ENCODE results near the gene PIGZ.

PIGZ gene

DNA sequence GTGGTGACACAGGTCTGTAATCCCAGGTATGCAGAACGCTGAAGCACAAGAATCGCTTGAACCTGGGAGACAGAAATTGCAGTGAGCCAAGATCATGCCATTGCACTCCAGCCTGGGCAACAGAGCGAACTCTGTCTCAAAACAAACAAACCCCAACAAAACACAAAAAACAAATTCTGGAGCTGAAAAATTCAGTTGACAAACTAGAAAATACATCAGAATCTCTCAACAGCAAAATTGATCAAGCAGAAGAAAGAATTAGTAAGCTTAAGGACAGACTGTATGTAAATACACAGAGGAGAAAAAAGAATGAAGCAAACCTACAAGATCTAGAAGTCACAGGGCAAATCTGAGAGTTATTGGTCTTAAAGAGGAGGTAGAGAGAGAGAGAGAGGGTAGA lies 51.6 kb downstream of the PIGZ start:
- no peak for TF ChIP-seq EZH2phosphoT487 (IDR thresholded peaks at IDR 0.05; ENCODE audit: low read depth)
- Histone ChIP-seq H3K4me1 (ENCODE audit: low read length) (peaks cover 11% of the 10 kb centered on the region), H3K9me3 (ENCODE audit: insufficient read depth, low read length) (no peaks in the 10 kb centered on the region; the same call in 1 of the 2 replicates), H2AFZ (ENCODE audit: low read depth, low read length) (no peak overlapping the region), H3K4me2 (ENCODE audit: low read length) (no peak overlapping the region), H3K4me3 (ENCODE audit: low read length) (no peak overlapping the region), H3K79me2 (ENCODE audit: low read length) (no peaks in the 10 kb centered on the region), H3K36me3 (replicated peaks; ENCODE audit: low read depth, low read length) (peaks cover 26% of the 10 kb centered on the region), H4K20me1 (ENCODE audit: insufficient read depth, low read length) (no peaks in the 10 kb centered on the region), H3K27me3 (ENCODE audit: low read depth, low read length) (no peaks in the 10 kb centered on the region), H3K27ac (ENCODE audit: low read length) (no peak overlapping the region), H3K9ac (ENCODE audit: low read length) (no peak overlapping the region)

GRCh38 chr3:196916221-196916620 lies 52.4 kb downstream of the PIGZ start:
- Histone ChIP-seq H3K79me2 (ENCODE audit: low read length) (no peaks in the 10 kb centered on the region), H3K27ac (ENCODE audit: low read length) (no peak overlapping the region), H3K27me3 (ENCODE audit: low read depth, low read length) (no peaks in the 10 kb centered on the region), H3K4me3 (ENCODE audit: low read length) (no peak overlapping the region), H2AFZ (ENCODE audit: low read depth, low read length) (no peak overlapping the region), H4K20me1 (ENCODE audit: insufficient read depth, low read length) (no peaks in the 10 kb centered on the region), H3K9ac (ENCODE audit: low read length) (no peak overlapping the region), H3K36me3 (replicated peaks; ENCODE audit: low read depth, low read length) (peaks cover 26% of the 10 kb centered on the region), H3K4me1 (ENCODE audit: low read length) (peaks cover 11% of the 10 kb centered on the region), H3K4me2 (ENCODE audit: low read length) (no peak overlapping the region), H3K9me3 (ENCODE audit: insufficient read depth, low read length) (no peaks in the 10 kb centered on the region; the same call in 1 of the 2 replicates)
- TF ChIP-seq EZH2phosphoT487 (IDR thresholded peaks at IDR 0.05; ENCODE audit: low read depth), result no peak
- TF ChIP-seq, protein P1, sequence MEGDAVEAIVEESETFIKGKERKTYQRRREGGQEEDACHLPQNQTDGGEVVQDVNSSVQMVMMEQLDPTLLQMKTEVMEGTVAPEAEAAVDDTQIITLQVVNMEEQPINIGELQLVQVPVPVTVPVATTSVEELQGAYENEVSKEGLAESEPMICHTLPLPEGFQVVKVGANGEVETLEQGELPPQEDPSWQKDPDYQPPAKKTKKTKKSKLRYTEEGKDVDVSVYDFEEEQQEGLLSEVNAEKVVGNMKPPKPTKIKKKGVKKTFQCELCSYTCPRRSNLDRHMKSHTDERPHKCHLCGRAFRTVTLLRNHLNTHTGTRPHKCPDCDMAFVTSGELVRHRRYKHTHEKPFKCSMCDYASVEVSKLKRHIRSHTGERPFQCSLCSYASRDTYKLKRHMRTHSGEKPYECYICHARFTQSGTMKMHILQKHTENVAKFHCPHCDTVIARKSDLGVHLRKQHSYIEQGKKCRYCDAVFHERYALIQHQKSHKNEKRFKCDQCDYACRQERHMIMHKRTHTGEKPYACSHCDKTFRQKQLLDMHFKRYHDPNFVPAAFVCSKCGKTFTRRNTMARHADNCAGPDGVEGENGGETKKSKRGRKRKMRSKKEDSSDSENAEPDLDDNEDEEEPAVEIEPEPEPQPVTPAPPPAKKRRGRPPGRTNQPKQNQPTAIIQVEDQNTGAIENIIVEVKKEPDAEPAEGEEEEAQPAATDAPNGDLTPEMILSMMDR (IDR thresholded peaks at IDR 0.05; ENCODE audit: low read depth, low read length), result no peak

- H3K4me1 ChIP-seq (ENCODE audit: low read length), result peaks cover 3% of the 10 kb centered on the region
- no peaks in the 10 kb centered on the region; the same call in 1 of the 2 replicates for H3K9me3 ChIP-seq (ENCODE audit: insufficient read depth, low read length)
- no peak overlapping the region for H3K4me3 ChIP-seq (ENCODE audit: low read length)
- H4K20me1 ChIP-seq (ENCODE audit: insufficient read depth, low read length), result no peaks in the 10 kb centered on the region
- H3K4me2 ChIP-seq (ENCODE audit: low read length), result no peak overlapping the region
- H3K27me3 ChIP-seq (ENCODE audit: low read depth, low read length), result no peaks in the 10 kb centered on the region
- H3K9ac ChIP-seq (ENCODE audit: low read length), result no peak overlapping the region
- TF ChIP-seq, protein P1 (IDR thresholded peaks at IDR 0.05; ENCODE audit: low read depth, low read length), result no peak
- TF ChIP-seq EZH2phosphoT487 (IDR thresholded peaks at IDR 0.05; ENCODE audit: low read depth), result no peak
- H3K79me2 ChIP-seq (ENCODE audit: low read length), result no peaks in the 10 kb centered on the region
- H3K27ac ChIP-seq (ENCODE audit: low read length), result no peak overlapping the region
- peaks cover 26% of the 10 kb centered on the region for H3K36me3 ChIP-seq (replicated peaks; ENCODE audit: low read depth, low read length)
- no peak overlapping the region for H2AFZ ChIP-seq (ENCODE audit: low read depth, low read length)
Observed at GRCh38 chr3:196915375-196915774, 53.3 kb downstream of the PIGZ start.

- Histone ChIP-seq H3K4me2 (ENCODE audit: low read length) (no peak overlapping the region), H3K27ac (ENCODE audit: low read length) (no peak overlapping the region), H3K27me3 (ENCODE audit: low read depth, low read length) (no peaks in the 10 kb centered on the region), H2AFZ (ENCODE audit: low read depth, low read length) (no peak overlapping the region), H4K20me1 (ENCODE audit: insufficient read depth, low read length) (no peaks in the 10 kb centered on the region), H3K9me3 (ENCODE audit: insufficient read depth, low read length) (no peaks in the 10 kb centered on the region; the same call in 1 of the 2 replicates), H3K4me3 (ENCODE audit: low read length) (no peak overlapping the region), H3K79me2 (ENCODE audit: low read length) (no peaks in the 10 kb centered on the region), H3K4me1 (ENCODE audit: low read length) (no peaks in the 10 kb centered on the region), H3K36me3 (replicated peaks; ENCODE audit: low read depth, low read length) (peaks cover 26% of the 10 kb centered on the region), H3K9ac (ENCODE audit: low read length) (no peak overlapping the region)
- TF ChIP-seq EZH2phosphoT487 (IDR thresholded peaks at IDR 0.05; ENCODE audit: low read depth), result no peak
- TF ChIP-seq, protein P1 (IDR thresholded peaks at IDR 0.05; ENCODE audit: low read depth, low read length), result no peak
Observed at GRCh38 chr3:196914866-196915265, 53.8 kb downstream of the PIGZ start.

Measured in OCI-LY3 (cell line).